Panc1 (cell line): Measurements from ENCODE around the gene FNDC11. TPM values are rescaled to one million over a fixed set of nuclear protein-coding genes. Genes with fewer than 3 reads are reported as not detected.

Experiments
- ATAC-seq: fragments of 200-7000 bp; cut with Tn5 transposase; 2 replicates; pipeline ENCODE4 v1.9.1; 2020; ENCODE audit warnings: mild to moderate bottlenecking, moderate library complexity
- BruUV-seq: library from RNA; stranded (reverse); fragments of 400-500 nt; replicated peaks from 2 replicates; lab custom pipeline; 2021; lab: Mats Ljungman, UMichigan
- CTCF ChIA-PET: fragments of 300-600 bp; sonication (Branson Sonifier 250); formaldehyde crosslinking; loops from one replicate; lab custom pipeline; 2022; ENCODE audit warnings: antibody characterized with exemption; lab: Charles Lee
- POLR2A ChIA-PET: fragments of 300-600 bp; sonication (Branson Sonifier 250); formaldehyde crosslinking; loops from one replicate; lab custom pipeline; 2022; ENCODE audit warnings: antibody characterized with exemption; lab: Charles Lee
- DNase-seq: peaks from one replicate; pipeline ENCODE4 v3.0.0-alpha.2; 2010; ENCODE audit warnings: low read depth, low spot score
- H3K27ac ChIP-seq: 2 replicates; pipeline ENCODE4 v1.5.1; 2011; ENCODE audit warnings: mild to moderate bottlenecking, low read length, inconsistent platforms
- H3K27me3 ChIP-seq: fragments of 200-500 bp; sonication (Bioruptor generic); 2 replicates; pipeline ENCODE4 v1.6.0; 2014; ENCODE audit warnings: low read length, inconsistent platforms; ENCODE audit not compliant: control insufficient read depth, insufficient read depth
- H3K36me3 ChIP-seq: fragments of 200-500 bp; sonication (Bioruptor generic); 2 replicates; pipeline ENCODE4 v1.5.1; 2014; ENCODE audit warnings: inconsistent platforms, mild to moderate bottlenecking, low read length, moderate library complexity; ENCODE audit not compliant: control insufficient read depth, insufficient read depth
- H3K4me1 ChIP-seq: 2 replicates; pipeline ENCODE4 v1.5.1; 2011; ENCODE audit warnings: inconsistent platforms, mild to moderate bottlenecking, low read length, moderate library complexity; ENCODE audit not compliant: control insufficient read depth, insufficient read depth
- H3K4me3 ChIP-seq, 2 experiments: 2 replicates each; pipeline ENCODE4 v1.5.1; 2011 to 2012; ENCODE audit warnings: low read depth in 2 of 2, low read length in 2 of 2, mild to moderate bottlenecking in 2 of 2, inconsistent platforms in 1 of 2, moderate library complexity in 1 of 2
- H3K9me3 ChIP-seq: fragments of 200-500 bp; sonication (Bioruptor generic); 2 replicates; pipeline ENCODE4 v1.5.1; 2014; ENCODE audit warnings: low read depth, mild to moderate bottlenecking, inconsistent platforms, low read length, moderate library complexity; ENCODE audit not compliant: control insufficient read depth, insufficient read depth
- CTCF ChIP-seq: fragments of 450-650 bp; IDR thresholded peaks from 2 replicates; pipeline ENCODE4 v1.5.1; 2017; ENCODE audit warnings: mild to moderate bottlenecking
- POLR2AphosphoS5 ChIP-seq: IDR thresholded peaks from 2 replicates; pipeline ENCODE4 v1.6.1; 2012; ENCODE audit warnings: mild to moderate bottlenecking, low read depth, low read length, moderate library complexity
- REST ChIP-seq, 2 experiments: IDR thresholded peaks; 2 replicates each; pipeline ENCODE4 v1.6.1; 2011 to 2012; ENCODE audit warnings: low read depth in 2 of 2, control low read depth in 1 of 2, low read length in 1 of 2, mild to moderate bottlenecking in 1 of 2, moderate library complexity in 1 of 2; ENCODE audit not compliant: insufficient read depth in 1 of 2
- SIN3A ChIP-seq: IDR thresholded peaks from 2 replicates; pipeline ENCODE4 v1.6.1; 2012; ENCODE audit warnings: low read depth, mild to moderate bottlenecking, low read length, moderate library complexity, borderline replicate concordance; ENCODE audit not compliant: insufficient read depth
- TCF7L2 ChIP-seq: IDR thresholded peaks from 2 replicates; pipeline ENCODE4 v1.6.1; 2011; ENCODE audit warnings: mild to moderate bottlenecking, low read depth, low read length, inconsistent platforms
- in situ Hi-C: cut with HindIII; loops from 2 replicates; pipeline ENCODE4 v1.10.0; 2016; ENCODE audit warnings: low sequenced_read_pairs, low pct_unique_long_range_greater_than_20kb
- intact Hi-C: fragments of 100-400 bp; cut with micrococcal nuclease; formaldehyde crosslinking; loops from one replicate; pipeline ENCODE4 v1.10.0; 2022; ENCODE audit not compliant: unreplicated experiment
- total RNA-seq: library from RNA; stranded (reverse); gene quantifications from one replicate; pipeline ENCODE4 v1.2.1, GENCODE V29; 2021; ENCODE audit not compliant: unreplicated experiment

FNDC11 gene
- total RNA-seq, 1 experiment from 2014 or later, result 1.3 TPM

- POLR2A ChIA-PET, result interaction anchor here (1.1 kb wide), 1 partner anchor 11 kb away, joined by 4 read pairs; no protein-coding TSS in a partner anchor
- H3K9me3 ChIP-seq, result no peaks in the 10 kb centered on the region
- CTCF ChIA-PET, result no interaction called here
- intact Hi-C loops (no loop called here), in situ Hi-C loops (loop anchor here (10.0 kb wide), 1 partner anchor 62 kb away; no protein-coding TSS in a partner anchor)
- H3K27ac ChIP-seq, result no peak overlapping the region
- ATAC-seq, result no peak
- TF ChIP-seq POLR2AphosphoS5 (no peak), TCF7L2 (no peak), REST (IDR thresholded peaks at IDR 0.05; ENCODE audit: insufficient read depth in 1 of 2, low read depth in 2 of 2, low read length in 1 of 2) (no peak), SIN3A (no peak), CTCF (no peak)
- no peaks in the 10 kb centered on the region for H3K36me3 ChIP-seq
- no TSS peak for BruUV-seq
- H3K27me3 ChIP-seq, result no peaks in the 10 kb centered on the region
- H3K4me1 ChIP-seq, result peaks cover 17% of the 10 kb centered on the region
- H3K4me3 ChIP-seq, result no peak overlapping the region
- DNase-seq, result no peak
Observed at GRCh38 chr20:63532449-63532971, 21.4 kb upstream of the FNDC11 start.

- no peaks in the 10 kb centered on the region for H3K9me3 ChIP-seq
Observed at GRCh38 chr20:63533388-63533787, 20.6 kb upstream of the FNDC11 start.

More at GRCh38 chr20:63533388-63533787, 20.6 kb upstream of the FNDC11 start:
- in situ Hi-C loops, result loop anchor here (10.0 kb wide), 1 partner anchor 61 kb away; no protein-coding TSS in a partner anchor
- H3K4me3 ChIP-seq, result no peak overlapping the region
- POLR2A ChIA-PET, result interaction anchor here (0.7 kb wide), 1 partner anchor 122 kb away, joined by 4 read pairs; no protein-coding TSS in a partner anchor
- no TSS peak for BruUV-seq
- H3K36me3 ChIP-seq, result no peaks in the 10 kb centered on the region
- intact Hi-C loops, result no loop called here
- TF ChIP-seq SIN3A, result no peak
- TF ChIP-seq REST (IDR thresholded peaks at IDR 0.05; ENCODE audit: insufficient read depth in 1 of 2, low read depth in 2 of 2, low read length in 1 of 2), result no peak
- TF ChIP-seq CTCF, result no peak
- TF ChIP-seq TCF7L2, result no peak
- no peak for TF ChIP-seq POLR2AphosphoS5
- peaks cover 17% of the 10 kb centered on the region for H3K4me1 ChIP-seq
- CTCF ChIA-PET, result no interaction called here
- no peak for DNase-seq
- no peaks in the 10 kb centered on the region for H3K27me3 ChIP-seq
- no peak overlapping the region for H3K27ac ChIP-seq
- ATAC-seq, result no peak
